IMR-90 (cell line): ENCODE data around the gene DYRK2.

ENCODE experiments used
- CEBPB ChIP-seq: IDR thresholded peaks from 2 replicates; pipeline ENCODE4 v1.6.1; 2012; ENCODE audit warnings: low read depth, low read length, improper control_type of control experiment
- CHD1 ChIP-seq: IDR thresholded peaks from 2 replicates; pipeline ENCODE4 v1.6.1; 2012; ENCODE audit warnings: low read depth, low read length, improper control_type of control experiment
- FOS ChIP-seq: fragments of 150-350 bp; IDR thresholded peaks from 2 replicates; pipeline ENCODE4 v1.6.1; 2016; ENCODE audit warnings: low read depth, low read length
- MAFK ChIP-seq: IDR thresholded peaks from 2 replicates; pipeline ENCODE4 v1.6.1; 2012; ENCODE audit warnings: low read depth, low read length, improper control_type of control experiment
- MAZ ChIP-seq: IDR thresholded peaks from 2 replicates; pipeline ENCODE4 v1.6.1; 2012; ENCODE audit warnings: low read depth, mild to moderate bottlenecking, low read length, improper control_type of control experiment, moderate library complexity, borderline replicate concordance
- MXI1 ChIP-seq: IDR thresholded peaks from 2 replicates; pipeline ENCODE4 v1.6.1; 2012; ENCODE audit warnings: low read depth, mild to moderate bottlenecking, low read length, moderate library complexity, borderline replicate concordance
- NFE2L2 ChIP-seq: fragments of 150-350 bp; IDR thresholded peaks from 2 replicates; pipeline ENCODE4 v1.6.1; 2016; ENCODE audit warnings: low read depth, mild to moderate bottlenecking, low read length
- POLR2A ChIP-seq: IDR thresholded peaks from 2 replicates; pipeline ENCODE4 v1.6.1; 2012; ENCODE audit warnings: mild to moderate bottlenecking, low read depth, low read length
- RAD21 ChIP-seq: IDR thresholded peaks from 2 replicates; pipeline ENCODE4 v1.6.1; 2012; ENCODE audit warnings: low read length, improper control_type of control experiment
- SMC3 ChIP-seq: fragments of 150-350 bp; IDR thresholded peaks from 2 replicates; pipeline ENCODE4 v1.6.1; 2016; ENCODE audit warnings: low read depth, mild to moderate bottlenecking, antibody characterized with exemption, low read length, moderate library complexity
- TF ChIP-seq, protein P1 (sequence below): conservative IDR thresholded peaks from 2 replicates; pipeline ENCODE4 v1.5.1; 2012; ENCODE audit warnings: mild to moderate bottlenecking, low read depth, low read length, improper control_type of control experiment
- TF ChIP-seq, protein P2 (sequence below): fragments of 150-350 bp; IDR thresholded peaks from 2 replicates; pipeline ENCODE4 v1.6.1; 2016; ENCODE audit warnings: low read depth, mild to moderate bottlenecking, low read length, moderate library complexity, borderline replicate concordance

DNA sequence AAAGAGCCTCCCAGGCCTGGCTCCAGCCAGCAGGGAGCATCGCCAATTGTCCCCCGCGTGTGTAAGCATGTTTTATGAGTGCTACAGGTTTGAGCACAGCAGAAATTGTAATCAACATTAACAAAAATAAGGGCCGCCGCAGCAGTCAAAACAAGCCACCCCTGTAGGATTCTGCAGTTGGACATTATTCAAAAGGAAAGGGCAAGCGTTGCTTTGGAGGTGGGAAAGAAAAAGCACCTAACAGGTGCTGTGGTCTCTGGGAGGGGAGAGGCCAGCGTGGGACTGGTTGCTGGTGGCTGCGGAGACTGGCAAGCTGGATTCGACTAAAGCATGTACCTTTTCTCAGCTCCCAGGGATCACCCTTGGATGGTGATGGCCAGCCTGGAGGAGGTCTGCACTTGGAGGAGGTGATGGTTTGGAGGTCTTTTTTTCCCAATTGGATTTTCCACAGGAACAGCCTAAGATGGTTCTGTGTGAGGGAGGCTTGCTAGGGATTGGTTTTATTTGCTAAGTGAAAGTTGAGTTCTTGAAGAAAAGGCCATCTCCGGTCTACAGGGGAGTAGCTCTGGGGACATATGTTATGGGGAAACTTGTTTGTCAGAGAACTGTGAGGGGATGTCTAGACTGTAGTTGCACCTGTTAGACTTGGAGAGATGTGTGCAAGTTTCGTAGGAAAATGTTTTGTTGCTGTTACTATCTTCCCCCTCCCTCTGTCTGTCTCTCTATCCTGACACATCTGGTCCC, 2.0 kb downstream of the DYRK2 start:
- no peak for TF ChIP-seq SMC3
- TF ChIP-seq, protein P1, sequence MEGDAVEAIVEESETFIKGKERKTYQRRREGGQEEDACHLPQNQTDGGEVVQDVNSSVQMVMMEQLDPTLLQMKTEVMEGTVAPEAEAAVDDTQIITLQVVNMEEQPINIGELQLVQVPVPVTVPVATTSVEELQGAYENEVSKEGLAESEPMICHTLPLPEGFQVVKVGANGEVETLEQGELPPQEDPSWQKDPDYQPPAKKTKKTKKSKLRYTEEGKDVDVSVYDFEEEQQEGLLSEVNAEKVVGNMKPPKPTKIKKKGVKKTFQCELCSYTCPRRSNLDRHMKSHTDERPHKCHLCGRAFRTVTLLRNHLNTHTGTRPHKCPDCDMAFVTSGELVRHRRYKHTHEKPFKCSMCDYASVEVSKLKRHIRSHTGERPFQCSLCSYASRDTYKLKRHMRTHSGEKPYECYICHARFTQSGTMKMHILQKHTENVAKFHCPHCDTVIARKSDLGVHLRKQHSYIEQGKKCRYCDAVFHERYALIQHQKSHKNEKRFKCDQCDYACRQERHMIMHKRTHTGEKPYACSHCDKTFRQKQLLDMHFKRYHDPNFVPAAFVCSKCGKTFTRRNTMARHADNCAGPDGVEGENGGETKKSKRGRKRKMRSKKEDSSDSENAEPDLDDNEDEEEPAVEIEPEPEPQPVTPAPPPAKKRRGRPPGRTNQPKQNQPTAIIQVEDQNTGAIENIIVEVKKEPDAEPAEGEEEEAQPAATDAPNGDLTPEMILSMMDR, result no peak
- TF ChIP-seq FOS, result no peak
- no peak for TF ChIP-seq POLR2A
- no peak for TF ChIP-seq RAD21
- TF ChIP-seq, protein P2, sequence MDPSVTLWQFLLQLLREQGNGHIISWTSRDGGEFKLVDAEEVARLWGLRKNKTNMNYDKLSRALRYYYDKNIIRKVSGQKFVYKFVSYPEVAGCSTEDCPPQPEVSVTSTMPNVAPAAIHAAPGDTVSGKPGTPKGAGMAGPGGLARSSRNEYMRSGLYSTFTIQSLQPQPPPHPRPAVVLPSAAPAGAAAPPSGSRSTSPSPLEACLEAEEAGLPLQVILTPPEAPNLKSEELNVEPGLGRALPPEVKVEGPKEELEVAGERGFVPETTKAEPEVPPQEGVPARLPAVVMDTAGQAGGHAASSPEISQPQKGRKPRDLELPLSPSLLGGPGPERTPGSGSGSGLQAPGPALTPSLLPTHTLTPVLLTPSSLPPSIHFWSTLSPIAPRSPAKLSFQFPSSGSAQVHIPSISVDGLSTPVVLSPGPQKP, result no peak
- TF ChIP-seq MAFK, result no peak
- no peak for TF ChIP-seq MXI1
- TF ChIP-seq CEBPB, result no peak
- no peak for TF ChIP-seq NFE2L2
- TF ChIP-seq MAZ, result no peak
- no peak for TF ChIP-seq CHD1
